IPS-15b (cell line): ENCODE data around the gene GMDS.

Experiments used
- H3K27me3 ChIP-seq: one replicate; pipeline ENCODE4 v1.6.1; 2013; ENCODE audit warnings: low read length; ENCODE audit not compliant: control insufficient read depth, insufficient read depth
- H3K36me3 ChIP-seq: one replicate; pipeline ENCODE4 v1.6.1; 2013; ENCODE audit warnings: low read length; ENCODE audit not compliant: control insufficient read depth, insufficient read depth
- H3K4me1 ChIP-seq: one replicate; pipeline ENCODE4 v1.6.1; 2013; ENCODE audit warnings: mild to moderate bottlenecking, low read length; ENCODE audit not compliant: control insufficient read depth, insufficient read depth
- H3K4me3 ChIP-seq: one replicate; pipeline ENCODE4 v1.5.1; 2013; ENCODE audit warnings: low read depth, low read length
- H3K9ac ChIP-seq: one replicate; pipeline ENCODE4 v1.6.1; 2013; ENCODE audit warnings: low read depth, mild to moderate bottlenecking, low read length
- H3K9me3 ChIP-seq: one replicate; pipeline ENCODE4 v1.6.1; 2013; ENCODE audit warnings: mild to moderate bottlenecking, low read length; ENCODE audit not compliant: control insufficient read depth, insufficient read depth

Gene GMDS

DNA sequence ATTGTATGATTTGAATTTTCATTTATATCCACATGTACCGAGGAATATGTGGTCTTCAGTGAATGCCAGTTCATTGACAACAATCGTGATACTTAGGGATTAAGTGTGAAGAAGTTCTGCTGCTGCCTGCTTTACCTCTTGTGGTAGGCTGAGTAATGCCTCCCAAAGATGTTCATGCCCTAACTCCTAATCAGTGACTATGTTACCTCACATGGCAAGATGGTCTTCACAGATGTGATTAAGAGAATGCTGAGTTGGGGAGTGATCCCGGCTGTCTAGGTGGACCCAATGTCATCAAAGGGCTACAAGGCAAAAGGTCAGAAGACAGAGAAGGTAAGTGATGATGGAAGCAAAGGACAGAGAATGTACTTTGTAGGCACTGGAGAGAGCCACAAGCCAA is 454.7 kb downstream of the GMDS start:
- no peak overlapping the region for H3K9ac ChIP-seq
- no peaks in the 10 kb centered on the region for H3K9me3 ChIP-seq
- no peak overlapping the region for H3K4me3 ChIP-seq
- no peaks in the 10 kb centered on the region for H3K27me3 ChIP-seq
- no peaks in the 10 kb centered on the region for H3K36me3 ChIP-seq
- H3K4me1 ChIP-seq, result no peaks in the 10 kb centered on the region

DNA sequence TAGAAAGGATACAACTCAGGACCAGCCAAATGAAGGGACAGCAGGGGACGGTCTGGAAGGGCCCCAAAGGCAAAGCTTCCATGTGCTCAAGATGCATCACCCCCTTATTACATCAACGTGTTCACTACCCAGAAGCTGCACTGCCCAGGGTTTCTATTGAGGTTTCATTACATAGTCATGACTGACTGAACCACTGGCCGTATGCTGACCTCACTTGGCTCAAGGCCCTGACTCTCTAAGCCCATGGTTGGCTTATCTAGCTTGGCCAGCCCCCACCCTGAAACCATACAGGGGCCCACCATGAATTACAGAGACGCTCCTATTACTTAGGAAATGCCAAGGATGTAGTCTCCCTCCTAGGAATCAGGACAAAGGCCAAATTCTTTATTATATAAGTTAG is 456.3 kb downstream of the GMDS start:
- H3K27me3 ChIP-seq, result no peaks in the 10 kb centered on the region
- no peaks in the 10 kb centered on the region for H3K4me1 ChIP-seq
- no peaks in the 10 kb centered on the region for H3K9me3 ChIP-seq
- H3K4me3 ChIP-seq, result no peak overlapping the region
- H3K9ac ChIP-seq, result no peak overlapping the region
- H3K36me3 ChIP-seq, result no peaks in the 10 kb centered on the region

DNA sequence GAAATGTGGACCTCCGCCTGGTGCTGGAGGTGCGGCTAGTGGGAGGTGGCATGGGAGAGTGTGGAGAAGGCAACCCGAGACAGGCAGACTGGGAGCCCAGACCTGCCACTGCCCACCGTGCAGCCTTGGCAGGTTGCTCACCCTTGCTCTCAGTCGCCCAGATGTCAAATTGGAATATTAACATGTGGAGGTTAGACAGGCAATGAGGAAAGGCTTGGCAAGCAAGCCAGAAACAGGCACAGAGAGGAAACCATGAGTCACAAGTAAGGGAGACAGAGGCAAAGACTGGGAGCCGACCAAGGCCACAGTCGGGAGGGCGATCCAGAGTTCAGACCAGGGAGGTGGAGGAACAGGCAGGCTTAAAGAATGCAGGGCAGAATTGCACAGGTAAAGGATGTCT is 457.5 kb downstream of the GMDS start:
- Histone ChIP-seq H3K4me1 (no peaks in the 10 kb centered on the region), H3K9me3 (no peaks in the 10 kb centered on the region), H3K27me3 (no peaks in the 10 kb centered on the region), H3K9ac (no peak overlapping the region), H3K4me3 (no peak overlapping the region), H3K36me3 (no peaks in the 10 kb centered on the region)

DNA sequence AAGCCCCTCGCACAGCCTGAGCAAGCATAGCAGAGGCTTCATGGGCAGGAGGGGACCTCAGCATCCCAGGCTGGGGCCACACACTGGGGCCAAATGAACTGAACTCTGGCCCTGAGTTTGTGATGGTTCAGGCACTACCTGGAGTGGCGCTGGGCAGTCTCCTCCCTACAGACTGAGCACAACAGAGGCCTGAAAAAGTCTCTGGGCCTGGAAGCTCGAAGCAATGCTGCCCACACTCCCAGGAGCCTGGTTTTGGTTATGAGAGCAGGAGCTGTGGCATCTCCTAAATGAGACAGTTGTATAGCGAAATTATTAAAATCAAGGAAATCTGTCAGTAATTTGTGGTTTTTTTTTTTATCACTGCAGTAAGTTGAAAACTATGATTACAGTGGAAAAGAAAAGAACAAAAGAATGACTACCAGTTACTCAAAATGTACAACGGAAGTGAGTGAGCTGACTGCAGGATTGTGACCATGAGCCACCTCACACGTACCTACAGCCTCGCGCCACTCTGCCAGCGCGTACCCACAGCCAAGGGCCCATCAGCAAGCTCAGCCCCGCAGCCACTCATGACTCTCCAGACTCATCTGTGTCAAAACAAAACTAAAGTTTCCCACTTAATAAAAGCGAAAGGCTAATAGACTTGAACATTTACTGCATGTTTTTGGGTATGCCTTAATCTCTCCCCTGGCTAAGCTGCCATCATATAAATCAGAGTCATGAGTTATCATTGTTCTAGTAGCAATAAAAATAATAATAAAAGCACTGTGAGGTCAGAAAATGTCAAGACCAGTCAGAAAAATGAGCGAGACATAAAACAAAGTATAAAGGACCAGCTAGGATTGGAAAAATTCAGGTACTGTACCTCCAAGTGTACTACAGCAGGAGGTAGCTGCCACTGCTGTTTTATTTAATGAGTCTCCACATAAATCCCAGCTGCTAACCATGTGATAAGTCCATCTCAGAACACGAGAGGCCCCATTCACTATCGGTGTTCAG is 458.7 kb downstream of the GMDS start:
- no peaks in the 10 kb centered on the region for H3K4me1 ChIP-seq
- no peaks in the 10 kb centered on the region for H3K36me3 ChIP-seq
- no peak overlapping the region for H3K4me3 ChIP-seq
- no peaks in the 10 kb centered on the region for H3K9me3 ChIP-seq
- no peak overlapping the region for H3K9ac ChIP-seq
- no peaks in the 10 kb centered on the region for H3K27me3 ChIP-seq

DNA sequence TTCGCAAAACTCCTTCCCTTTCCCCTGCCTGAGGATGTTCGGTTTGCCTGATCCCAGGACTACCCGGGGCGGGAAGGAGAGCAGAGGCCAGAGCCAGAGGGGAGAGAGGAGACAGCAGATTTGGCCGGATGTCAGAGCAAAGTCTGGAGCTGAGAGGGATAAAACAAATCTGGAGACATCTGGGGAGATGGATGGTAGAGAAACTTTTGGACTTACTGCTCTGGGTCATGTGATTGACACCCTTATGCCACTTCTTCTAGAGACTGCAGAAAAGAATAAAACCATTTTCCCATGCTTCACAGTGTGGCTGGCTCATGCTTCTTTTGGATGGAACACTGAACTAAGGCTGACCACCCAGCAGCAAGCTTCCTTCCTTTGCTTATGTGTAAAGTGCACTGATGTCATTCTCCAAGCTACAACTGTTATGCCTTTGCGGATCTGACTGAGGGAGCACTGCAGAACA is 461.0 kb downstream of the GMDS start:
- Histone ChIP-seq H3K4me1 (no peaks in the 10 kb centered on the region), H3K4me3 (no peak overlapping the region), H3K9ac (no peak overlapping the region), H3K36me3 (no peaks in the 10 kb centered on the region), H3K9me3 (no peaks in the 10 kb centered on the region), H3K27me3 (no peaks in the 10 kb centered on the region)

- H3K9me3 ChIP-seq, result no peaks in the 10 kb centered on the region
- no peak overlapping the region for H3K4me3 ChIP-seq
- no peaks in the 10 kb centered on the region for H3K4me1 ChIP-seq
- H3K27me3 ChIP-seq, result no peaks in the 10 kb centered on the region
- H3K36me3 ChIP-seq, result no peaks in the 10 kb centered on the region
- no peak overlapping the region for H3K9ac ChIP-seq
These were observed 463.6 kb downstream of the GMDS start for GRCh38 chr6:1781817-1782184.

DNA sequence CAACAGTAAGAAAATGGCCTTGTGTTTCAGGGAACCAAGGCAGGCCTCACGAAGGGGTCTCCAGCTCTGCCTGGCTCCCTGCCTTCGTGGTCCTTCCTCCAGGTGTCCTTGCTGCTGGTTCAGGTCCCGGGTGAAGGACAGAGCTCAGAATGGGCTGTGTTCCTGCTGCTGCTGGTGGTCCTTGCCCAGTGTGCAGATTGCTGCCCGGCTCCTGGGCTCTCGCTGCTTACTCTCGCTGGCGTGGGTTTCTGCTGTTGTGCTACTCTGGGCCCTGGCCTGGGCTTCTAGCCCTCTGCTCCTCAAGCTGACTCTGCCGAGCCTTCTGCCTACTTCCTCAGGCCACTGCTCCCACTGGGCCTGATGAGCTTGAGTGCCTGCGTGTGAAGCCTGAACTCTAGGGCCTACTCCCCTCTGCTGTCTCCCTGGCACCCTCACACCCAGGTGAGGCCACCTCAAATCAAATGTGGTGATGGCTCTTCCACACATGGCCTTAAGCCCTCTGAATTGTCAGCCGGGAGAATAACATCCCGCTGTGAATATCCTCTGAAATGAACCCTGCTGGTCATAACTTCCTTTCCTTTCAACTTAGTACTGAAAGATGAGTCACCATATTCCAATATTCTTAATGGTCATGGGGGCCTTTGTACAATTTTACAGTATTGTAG is 464.1 kb downstream of the GMDS start:
- no peaks in the 10 kb centered on the region for H3K36me3 ChIP-seq
- H3K4me3 ChIP-seq, result no peak overlapping the region
- no peaks in the 10 kb centered on the region for H3K9me3 ChIP-seq
- no peak overlapping the region for H3K9ac ChIP-seq
- no peaks in the 10 kb centered on the region for H3K27me3 ChIP-seq
- no peaks in the 10 kb centered on the region for H3K4me1 ChIP-seq

GRCh38 chr6:1780251-1780867 is 465.0 kb downstream of the GMDS start:
- no peaks in the 10 kb centered on the region for H3K9me3 ChIP-seq
- no peaks in the 10 kb centered on the region for H3K4me1 ChIP-seq
- H3K4me3 ChIP-seq, result no peak overlapping the region
- no peaks in the 10 kb centered on the region for H3K36me3 ChIP-seq
- H3K27me3 ChIP-seq, result no peaks in the 10 kb centered on the region
- no peak overlapping the region for H3K9ac ChIP-seq

DNA sequence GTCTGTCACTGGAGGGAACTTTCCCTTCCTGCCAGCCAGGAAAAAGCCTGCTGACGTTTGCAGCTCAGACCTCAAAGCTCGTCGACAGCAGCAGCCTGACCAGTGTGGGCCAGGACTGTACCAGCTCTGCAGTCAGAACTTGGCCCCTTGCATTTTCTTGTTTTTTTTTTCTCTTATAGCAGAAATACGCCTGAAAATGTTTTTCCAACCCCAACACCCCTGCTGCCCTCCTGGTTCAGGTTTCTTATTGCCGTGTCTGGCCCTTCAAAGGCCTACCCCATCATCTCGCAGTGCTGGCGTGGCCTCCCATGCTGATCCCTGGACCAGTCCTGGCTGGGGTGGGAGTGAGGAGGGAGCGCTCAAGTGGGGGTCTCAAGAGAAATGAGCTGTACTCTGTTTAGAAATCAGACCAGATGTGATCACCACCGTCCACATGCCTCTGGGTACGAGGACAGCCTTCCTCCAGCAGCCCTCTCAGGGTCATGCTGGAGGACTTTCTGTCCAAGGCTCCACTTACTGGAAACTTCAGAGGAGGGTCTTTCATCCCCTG is 466.6 kb downstream of the GMDS start:
- H3K36me3 ChIP-seq, result no peaks in the 10 kb centered on the region
- no peak overlapping the region for H3K4me3 ChIP-seq
- no peaks in the 10 kb centered on the region for H3K27me3 ChIP-seq
- no peaks in the 10 kb centered on the region for H3K9me3 ChIP-seq
- no peaks in the 10 kb centered on the region for H3K4me1 ChIP-seq
- no peak overlapping the region for H3K9ac ChIP-seq

DNA sequence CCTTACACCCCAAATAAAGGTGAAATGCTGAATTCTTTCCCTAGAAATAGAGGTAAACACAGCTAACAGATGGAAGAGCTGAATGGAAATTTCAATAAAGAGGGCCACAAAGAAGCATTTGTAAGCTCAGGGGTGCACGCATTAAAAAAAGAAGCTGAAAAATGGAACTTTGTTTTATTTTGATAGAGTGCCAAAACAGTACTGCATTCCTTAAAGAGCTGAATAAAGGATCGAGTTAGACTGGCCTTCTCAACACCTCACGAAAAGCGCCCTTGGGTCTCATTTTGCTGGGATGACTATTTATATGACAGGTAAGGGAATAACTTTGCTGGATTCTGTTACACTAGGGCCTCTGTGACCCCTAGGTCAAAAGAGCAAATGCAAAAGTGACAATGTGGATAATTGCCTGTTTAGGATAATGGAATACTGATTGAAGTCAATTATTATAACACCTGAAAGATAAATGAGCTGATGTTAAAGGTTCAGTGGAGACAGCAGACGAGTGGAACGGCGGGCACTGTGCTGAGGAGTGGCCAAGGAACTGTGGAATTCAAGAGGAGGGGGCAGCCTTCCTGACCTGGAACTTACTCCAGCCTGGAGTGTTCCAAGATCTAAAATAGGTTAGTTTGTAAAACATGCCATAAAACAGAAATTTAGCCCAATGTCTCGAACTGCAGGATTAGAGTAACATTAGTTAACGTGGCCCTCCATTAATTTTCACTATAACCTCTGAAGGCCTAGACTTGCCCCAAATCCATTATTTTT is 467.3 kb downstream of the GMDS start:
- Histone ChIP-seq H3K9me3 (no peaks in the 10 kb centered on the region), H3K4me3 (no peak overlapping the region), H3K9ac (no peak overlapping the region), H3K27me3 (no peaks in the 10 kb centered on the region), H3K36me3 (no peaks in the 10 kb centered on the region), H3K4me1 (no peaks in the 10 kb centered on the region)

- Histone ChIP-seq H3K36me3 (no peaks in the 10 kb centered on the region), H3K4me3 (no peak overlapping the region), H3K9ac (no peak overlapping the region)
These were observed 470.0 kb downstream of the GMDS start for GRCh38 chr6:1775441-1775840.

More at GRCh38 chr6:1775441-1775840, 470.0 kb downstream of the GMDS start:
- Histone ChIP-seq H3K4me1 (no peaks in the 10 kb centered on the region), H3K27me3 (no peaks in the 10 kb centered on the region), H3K9me3 (no peaks in the 10 kb centered on the region)
